GM12801 (cell line): Measurements from ENCODE around the gene SCYGR6.

Source experiments
- CTCF ChIP-seq: IDR thresholded peaks from one replicate; pipeline ENCODE4 v1.5.1; 2011; ENCODE audit warnings: control low read depth; ENCODE audit not compliant: insufficient read length; ENCODE audit errors: extremely low read depth

Gene SCYGR6

GRCh38 chr2:227674485-227674884 is 50.1 kb downstream of the SCYGR6 start:
- no peak for TF ChIP-seq CTCF
